IPS-NIHi11 (cell line): ENCODE measurements around the gene KSR1.
"Not testable (repeated sequence)": the region's sequence is repeated elsewhere in the genome, so short reads cannot be mapped to it uniquely, and the experiment has no call there.

Source experiments
- DNase-seq: peaks from one replicate; pipeline ENCODE4 v3.0.0; 2012; ENCODE audit warnings: mixed read lengths, low spot score

The KSR1 gene

DNA sequence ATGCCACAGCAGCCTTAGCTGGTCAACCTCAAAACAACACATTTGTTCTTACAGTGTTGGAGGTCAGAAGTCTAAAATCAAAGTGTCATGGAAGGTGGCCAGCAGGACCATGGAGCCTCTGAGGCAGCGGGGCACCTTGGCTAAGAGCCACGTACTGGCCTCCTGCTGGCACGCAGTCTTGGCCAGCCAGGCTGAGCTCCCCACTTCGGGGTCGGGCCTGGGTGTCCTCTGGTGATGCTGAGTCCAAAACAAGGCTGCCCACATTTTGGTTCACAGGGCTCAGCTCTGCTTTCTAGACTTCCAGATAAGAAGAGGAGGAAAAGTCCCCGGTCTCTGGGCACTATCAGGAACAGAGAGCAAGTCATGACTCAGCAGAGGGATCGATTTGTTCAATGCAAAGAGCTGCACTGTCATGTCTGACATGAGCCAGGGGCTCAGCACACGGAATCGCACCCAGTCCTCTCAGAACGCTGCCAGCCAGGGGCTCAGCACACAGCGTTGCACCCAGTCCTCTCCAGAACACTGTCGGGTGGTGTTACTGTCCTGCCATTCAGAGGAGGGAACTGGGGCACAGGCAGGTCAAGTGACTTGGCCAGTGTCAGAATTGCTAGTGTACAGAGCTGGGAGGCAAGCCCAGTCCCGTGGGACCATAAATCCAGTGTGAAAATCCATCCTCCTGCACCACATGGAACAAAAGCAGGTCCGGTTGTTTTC, 177.2 kb downstream of the KSR1 start:
- DNase-seq: no peak

DNA sequence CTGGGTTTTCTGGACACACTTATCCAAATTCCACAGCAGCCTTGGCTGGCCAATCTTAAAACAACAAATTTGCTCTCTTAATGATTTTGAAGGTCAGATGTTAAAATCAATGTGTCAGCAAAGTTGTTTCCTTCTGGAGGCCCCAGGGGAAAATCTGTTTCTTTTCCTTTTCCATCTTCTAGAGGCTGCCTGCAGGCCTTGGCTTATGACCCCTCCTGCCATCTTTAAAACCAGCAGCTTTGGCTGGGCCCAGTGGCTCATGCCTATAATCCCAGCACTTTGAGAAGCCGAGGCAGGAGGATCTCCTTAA, 177.7 kb downstream of the KSR1 start:
- no peak for DNase-seq

DNA sequence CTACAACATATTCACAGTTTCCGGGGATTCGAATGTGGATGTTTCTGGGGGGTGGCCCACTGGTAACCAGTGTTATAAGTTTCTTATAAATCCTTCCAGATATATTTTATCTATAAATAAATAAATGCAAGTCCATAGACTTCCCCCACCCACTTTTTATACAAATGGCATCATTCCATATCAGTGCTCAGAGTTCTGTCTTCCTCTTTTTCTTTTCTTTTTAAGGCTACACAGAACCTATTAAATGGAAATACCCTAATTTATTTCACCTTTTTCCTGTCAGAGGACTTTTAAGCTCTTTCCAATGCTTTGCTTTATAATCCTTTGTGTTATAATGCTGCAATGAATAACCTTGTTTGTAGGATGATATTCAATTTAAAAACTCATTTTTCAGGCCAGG, 178.5 kb downstream of the KSR1 start:
- no peak for DNase-seq

DNA sequence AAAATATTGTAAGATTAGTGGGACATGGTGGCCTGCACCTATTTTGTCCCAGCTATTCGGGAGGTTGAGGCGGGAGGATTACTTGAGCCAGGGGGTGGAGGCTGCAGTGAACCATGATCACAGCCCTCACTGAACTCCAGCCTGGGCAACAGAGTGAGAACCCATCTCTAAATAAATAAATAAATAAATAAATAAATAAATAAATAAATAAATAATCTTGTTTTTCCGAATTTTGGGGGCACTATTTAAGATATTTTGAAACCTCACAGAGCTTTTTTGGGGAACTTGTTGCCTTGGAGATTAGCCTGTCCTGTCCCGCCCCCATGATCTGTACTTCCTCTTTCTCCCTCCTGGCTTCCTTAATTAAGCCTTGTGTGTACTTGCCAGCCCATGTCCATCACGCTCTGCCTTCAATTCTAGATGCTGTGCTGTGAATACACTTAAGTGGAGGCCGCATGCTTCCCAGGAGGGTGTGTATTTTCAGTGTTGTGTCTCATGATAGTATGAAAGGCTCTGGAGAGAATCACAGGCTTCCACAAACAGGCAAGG, 179.1 kb downstream of the KSR1 start:
- DNase-seq: no peak

DNA sequence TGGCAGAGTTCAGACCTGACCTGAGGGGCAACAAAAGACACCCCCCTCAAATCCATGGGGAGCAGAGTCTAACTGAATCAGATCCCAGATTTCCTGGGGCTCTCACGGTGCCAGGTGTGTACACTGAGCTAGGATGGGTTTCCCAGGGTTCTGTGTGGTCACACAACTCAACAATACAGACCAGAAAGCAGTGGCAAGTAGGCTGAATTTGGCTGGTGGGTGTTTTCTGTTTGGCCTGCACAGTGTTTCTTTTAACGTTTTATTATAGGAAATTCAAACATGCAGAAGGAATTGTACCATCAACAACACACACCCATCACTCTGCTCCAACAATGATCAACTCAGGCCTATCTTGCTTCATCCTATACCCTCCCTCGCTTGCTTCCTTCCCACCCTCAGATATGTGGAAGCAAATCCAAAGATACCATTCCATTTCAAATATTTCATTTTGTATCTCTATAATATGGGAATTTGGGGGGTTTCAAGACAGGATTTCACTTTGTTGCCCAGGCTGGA, 179.8 kb downstream of the KSR1 start:
- DNase-seq: not testable (repeated sequence)

DNA sequence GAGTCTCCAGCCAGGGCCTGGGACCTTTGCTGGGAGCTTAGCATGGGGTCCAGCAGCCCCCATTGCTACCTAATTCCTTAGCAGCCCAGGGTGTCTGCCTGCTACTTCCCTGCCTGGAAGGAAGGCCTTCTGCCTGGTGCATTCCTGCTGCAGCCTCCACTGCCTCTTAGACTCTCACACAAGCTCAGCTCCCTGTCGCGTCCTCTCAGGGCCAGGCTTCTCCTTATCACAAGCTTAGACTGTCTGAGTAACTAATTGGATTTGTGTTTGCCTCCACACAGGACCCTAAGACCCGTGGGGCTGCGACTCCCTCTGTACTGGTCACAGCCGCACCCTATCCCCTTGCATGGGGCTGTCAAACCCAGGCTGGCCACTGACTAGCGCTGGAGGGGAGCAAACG, 181.6 kb downstream of the KSR1 start:
- not testable (repeated sequence) for DNase-seq

DNA sequence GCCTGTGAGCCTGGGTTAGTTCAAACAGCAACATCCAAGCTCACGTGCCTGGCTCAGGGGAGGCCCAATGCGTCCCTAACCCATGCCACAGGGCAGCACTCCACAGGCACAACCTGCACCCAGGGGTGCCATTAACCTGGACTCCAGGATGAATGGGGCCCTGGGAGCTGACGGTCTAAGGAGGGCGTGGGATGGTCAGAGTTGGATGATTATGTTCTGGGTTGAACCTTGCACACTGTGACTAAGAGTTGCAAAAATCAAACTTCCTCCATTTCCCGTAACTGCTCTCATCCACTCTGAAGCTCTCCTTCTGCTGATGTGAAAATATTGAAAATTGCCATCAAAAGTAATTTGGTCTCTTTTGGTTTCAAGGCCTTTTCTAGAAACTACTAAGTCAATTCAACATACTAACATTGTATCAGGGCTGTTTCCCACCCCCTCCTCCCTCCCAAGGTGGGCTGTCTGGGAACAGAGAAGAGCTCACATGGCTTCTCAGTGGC, 182.2 kb downstream of the KSR1 start:
- not testable (repeated sequence) for DNase-seq

DNA sequence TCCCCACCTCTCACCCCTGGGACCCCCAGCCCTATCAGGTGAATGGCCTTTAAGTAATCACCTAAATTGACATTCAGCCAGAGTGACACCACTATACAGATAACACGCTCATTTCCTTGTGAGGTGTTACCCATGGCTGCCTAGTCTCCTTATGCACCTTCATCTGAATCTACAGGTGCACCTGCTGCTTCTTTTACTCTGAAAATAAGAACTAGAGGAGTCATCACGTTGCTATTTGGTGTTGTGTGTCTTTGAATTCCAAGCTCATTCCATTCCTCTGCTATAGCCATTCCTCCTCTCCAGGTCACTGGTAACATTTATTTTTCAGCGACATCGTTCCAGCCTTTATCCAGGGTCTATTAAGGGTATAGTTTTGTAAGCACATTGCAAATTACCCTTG, 184.5 kb downstream of the KSR1 start:
- no peak for DNase-seq

DNA sequence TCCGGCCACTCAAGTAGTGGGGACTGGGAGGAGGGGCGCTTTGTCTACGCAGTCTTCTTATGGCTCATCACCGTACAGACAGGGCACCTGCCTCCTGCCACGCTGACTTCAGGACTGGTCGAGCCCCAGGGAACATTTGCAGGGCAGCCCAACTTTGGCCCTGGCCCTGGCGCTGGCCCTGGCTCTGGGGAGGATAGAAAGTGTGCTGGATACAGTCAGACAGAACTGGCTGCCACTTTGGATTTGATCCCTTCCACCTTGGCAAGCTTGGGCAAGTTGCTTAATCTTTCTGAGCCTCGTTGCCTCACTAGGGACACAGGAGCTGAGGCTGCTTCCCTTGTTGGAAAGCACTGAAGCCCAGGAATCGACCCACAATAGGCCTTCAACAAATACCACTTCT, 188.3 kb downstream of the KSR1 start:
- no peak for DNase-seq

DNA sequence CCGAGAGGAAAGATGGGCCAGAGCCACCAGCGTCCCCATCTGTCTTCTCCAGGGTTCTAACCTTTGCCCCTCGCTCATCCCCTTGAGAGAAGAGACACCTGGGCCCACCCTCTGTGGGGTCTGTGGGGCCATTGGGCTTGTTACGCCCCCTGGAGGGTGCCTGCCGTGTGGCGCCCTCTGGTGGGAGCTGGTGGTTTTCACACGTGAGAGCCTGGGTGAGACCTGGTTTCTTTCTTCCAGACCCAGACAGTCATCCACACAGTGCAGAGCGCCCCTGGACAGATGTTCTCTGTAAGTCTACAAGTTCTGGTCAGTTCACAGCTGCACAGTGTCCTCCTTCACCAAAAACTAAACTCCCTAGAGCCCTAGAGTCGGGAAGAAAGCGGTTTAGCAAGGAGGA, 189.4 kb downstream of the KSR1 start:
- not testable (repeated sequence) for DNase-seq

DNA sequence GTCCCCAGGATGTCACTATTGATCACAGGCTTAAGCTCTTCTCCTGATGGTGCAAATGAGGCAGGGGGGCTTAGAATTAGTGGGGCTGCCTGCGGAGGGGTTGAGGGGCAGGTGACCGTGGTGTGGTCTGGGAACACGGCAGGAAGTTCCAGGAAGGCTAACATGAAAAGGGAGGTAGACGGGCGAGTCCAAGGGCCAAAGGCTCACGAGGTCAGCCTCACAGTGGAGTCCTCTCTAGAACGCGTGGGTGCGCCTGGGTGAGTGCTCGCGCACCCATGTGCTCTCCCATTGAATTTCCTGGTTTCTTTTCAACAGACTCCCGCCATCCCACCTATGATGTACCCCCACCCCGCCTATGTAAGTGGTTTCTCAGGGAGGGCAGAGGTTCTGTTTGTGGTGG, 190.0 kb downstream of the KSR1 start:
- no peak for DNase-seq

DNA sequence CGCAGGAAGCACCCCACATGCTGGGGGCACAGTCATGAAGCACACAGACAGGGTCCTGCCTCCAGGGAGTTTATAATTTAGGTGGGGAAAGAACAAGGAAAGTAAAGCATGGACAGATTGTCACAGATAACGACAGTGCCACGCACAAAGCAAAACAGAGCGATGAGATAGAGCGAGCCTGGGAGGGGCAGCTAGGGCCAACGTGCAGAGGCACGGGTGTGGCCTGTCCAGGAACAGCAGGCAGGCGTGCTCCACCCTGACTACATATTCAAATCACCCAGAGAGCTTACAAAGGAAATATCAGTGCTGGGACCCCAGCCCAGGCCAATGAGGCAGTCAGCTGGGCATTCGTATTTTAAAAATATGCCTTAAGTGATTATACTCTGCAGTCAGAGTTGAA, 191.5 kb downstream of the KSR1 start:
- no peak for DNase-seq

DNA sequence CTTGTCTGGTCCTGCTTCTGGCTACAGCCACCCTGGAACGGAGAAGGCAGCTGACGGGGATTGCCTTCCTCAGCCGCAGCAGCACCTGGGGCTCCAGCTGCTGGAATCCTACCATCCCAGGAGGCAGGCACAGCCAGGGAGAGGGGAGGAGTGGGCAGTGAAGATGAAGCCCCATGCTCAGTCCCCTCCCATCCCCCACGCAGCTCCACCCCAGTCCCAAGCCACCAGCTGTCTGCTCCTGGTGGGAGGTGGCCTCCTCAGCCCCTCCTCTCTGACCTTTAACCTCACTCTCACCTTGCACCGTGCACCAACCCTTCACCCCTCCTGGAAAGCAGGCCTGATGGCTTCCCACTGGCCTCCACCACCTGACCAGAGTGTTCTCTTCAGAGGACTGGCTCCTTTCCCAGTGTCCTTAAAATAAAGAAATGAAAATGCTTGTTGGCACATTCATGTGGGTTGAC, 192.9 kb downstream of the KSR1 start:
- DNase-seq: not testable (repeated sequence)

DNA sequence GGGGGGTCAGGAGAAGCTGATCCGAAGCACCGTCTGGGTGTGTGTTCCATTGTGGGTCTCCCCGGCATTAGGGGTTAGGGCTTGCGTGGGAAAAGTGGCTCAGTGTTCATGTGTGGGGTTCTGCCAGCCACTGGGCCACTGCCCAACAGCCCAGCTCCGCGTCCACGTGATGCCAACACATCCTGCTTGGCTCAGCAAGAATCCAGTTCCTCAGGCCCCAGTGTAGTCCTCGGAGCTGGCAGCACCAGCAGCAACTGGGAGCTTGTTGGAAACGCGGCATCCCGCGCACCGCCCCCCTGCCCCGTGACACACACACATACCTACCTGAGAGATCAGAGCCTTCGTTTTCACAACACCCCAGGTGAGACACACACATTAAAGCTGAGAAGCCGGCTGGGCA, 193.7 kb downstream of the KSR1 start:
- DNase-seq: no peak

DNA sequence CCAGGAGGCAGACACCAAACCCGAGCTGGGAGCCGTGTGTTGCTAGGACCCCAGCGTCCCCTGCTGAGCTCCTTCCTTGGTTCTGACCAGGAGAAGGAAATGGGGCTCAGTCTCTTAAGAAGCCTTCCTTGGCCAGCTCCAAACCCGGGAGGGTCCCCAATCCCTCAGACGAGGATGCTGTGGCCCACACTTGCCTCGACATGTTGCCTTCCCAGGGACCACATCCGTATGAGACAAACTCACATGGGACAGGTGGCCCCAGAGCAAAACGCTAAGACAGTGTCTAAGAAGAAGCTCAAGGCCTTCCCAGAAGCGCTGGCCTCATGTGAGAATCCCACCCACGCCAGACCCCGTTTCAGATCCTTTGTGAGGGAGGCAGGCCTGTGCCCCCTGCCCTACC, 194.6 kb downstream of the KSR1 start:
- no peak for DNase-seq

DNA sequence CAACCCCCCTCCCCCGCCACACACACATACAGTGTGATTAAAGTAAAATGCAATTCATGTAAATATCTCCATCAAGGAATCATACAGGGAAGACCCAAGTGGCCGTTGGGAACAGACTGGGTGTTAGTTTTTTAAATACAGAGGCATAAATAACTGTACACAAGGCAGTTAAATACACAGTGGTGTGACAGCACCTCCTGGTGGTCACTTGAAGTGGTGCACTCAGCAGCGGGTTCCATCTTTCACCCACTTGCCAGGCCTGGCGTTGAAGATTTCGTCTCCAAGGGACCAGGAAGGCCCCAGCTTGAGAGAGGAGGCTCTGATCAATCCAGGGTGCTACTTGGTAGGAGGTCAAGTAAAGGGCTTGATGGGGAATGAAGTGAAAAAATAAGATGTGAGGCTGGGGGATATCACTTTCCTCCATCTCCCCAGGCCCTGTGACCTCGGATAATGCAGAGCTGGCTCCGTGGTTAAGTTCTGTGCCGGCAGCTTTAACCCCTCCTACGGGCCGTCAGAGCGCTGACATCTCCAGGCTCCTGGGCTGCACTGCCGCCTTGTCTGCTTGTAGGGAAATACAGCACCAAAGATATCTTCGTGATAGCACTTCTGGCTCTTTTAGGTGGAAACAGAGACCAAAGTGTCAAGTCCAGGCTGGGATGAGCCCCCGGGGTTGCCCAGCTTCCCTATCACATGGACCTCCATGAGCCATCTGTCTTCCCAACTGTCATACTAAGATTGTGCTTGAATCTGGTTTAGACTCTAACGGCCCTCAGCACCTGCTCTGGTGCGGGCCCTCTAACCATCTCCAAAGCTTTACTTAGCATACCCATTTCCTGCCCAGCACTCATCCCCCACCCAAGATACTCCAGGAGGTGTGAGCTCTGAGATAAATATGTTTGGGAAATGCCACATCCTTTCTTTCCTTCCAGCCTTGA, 195.4 kb downstream of the KSR1 start:
- DNase-seq: no peak

DNA sequence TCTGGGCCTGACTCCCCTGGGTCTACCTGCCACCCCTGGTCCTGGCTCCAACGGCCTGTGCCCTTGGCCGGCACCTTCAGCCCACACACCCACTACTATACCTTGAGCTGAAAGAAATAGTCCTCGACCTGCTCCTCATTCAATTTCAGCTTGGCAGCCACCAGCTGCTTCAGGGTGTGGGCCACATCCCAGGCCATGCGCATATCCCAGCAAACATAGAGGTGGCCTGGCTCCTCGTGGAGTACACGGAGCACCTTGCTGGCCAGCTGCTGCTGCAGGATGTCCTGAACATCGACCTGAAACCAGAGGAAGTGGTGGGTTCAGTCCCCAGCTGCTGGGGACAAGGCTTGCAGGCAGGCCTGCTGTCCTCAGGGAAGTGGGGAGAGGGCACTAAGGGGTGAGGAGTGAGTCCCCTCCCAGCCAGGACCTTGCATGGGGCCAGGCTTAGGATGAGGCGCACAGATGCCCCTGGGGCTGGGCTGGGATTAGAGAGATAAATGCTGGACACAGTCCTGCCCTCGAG, 197.3 kb downstream of the KSR1 start:
- DNase-seq: not testable (repeated sequence)

DNA sequence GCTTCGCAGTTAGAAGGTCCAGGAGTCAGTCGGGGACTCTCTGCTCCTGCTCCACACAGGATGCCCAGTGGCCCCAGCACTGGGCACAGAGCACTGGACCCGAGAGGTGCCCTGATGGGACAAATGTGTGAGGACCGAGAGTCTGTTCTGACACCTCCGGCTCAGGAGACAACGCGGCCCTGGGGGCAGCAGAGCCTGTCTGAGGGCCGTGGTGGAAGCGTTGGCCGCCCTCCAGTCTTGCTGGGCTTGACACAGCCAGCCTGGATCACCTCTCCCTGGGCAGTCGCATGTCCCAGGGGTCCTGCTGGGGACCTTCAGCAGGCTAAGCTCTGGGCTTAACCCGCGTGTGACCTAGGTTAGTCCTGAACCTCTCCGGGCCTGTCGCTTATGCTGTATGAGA, 197.9 kb downstream of the KSR1 start:
- DNase-seq: no peak

DNA sequence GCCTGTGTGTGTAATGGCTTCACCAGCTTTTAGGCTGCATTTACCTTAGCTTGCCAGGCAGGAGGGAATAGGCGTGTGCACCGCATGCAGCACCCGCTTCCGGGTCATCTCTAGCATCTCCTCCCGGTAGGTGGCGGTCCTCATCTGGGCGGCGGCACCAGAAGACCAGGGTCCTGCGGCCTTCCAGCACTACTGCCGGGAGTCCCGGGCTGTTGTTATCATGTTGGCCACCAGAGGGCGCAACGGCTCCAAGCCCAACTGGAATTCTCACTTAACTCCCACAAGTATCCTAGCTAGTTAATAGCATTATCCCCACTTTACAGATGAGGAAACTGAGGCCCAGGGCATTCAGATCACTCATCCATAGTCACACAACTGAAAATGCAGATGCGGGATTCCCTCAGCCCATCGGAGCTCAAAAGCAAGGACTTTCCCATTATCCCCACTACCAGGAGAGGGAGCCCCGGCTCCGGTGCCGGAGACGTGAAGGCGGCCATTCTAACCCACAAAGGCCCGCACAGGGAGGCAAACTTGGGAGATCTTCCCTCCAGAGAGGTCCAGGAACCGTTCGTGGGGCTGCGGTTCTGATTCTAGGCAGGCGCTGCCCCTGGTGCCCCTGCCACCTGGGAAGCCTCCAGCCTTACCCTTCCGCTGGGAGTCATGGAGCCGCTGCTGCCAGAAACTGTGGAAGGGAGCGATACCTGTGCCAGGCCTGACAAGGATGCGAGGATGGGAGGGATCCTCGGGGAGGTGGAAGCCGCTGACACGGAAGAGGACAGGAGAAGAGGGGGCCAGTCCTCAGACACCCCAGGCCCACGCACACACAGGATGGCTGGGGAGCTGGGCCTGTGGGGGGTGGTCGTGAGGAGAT, 198.6 kb downstream of the KSR1 start:
- peak; percentile 94 for DNase-seq

DNA sequence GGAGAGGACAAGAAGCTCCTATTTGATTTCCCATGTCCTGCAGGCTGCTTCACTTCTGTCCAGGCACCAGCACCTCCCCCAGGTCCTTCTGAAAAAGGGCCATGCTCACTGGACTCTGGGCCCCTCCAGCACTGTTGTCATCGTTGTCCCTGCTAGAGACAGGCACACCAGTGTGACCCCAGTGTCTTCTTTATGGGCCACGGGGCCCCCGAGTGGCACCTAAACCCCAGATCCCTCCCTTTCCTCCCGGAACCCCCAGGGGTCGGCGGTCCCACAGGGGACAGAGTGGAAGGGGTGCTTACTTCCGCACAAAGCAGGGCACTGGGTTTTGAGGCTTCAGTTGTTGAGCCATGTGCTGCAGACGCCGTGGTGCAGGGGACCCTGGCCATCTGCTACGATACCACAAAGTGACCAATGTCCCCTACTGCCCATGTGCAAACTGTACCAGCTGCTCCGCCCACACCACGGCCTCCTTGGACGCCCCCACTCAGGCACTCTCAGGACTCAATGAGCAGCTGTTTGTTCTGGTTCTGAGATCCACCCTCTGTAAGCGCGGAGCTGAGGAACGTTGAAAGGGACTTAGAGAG, 199.4 kb downstream of the KSR1 start:
- not testable (repeated sequence) for DNase-seq

DNA sequence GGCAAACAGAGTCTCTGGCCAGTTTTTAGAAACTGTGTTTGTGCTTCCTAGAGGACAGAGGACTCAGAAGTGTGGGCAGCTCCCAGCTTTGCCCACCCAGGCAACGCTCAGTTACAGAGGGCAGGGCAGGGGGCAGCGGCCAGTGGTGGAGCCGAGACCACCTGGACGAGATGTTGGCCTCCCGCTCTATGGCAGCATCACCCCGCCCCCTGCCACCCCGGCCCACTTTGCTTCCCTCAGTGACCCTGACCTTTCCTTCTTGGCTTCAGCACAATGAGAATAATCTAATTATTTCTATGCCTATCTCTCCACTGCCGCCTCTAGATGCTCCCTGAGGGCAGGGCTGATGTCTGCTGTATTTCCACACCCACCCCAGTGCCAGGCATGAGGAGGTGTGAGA, 200.4 kb downstream of the KSR1 start:
- DNase-seq: not testable (repeated sequence)
